COLO668 (cell line): ENCODE measurements around the gene GAS2L3.
"Not testable (repeated sequence)": the region's sequence is repeated elsewhere in the genome, so short reads cannot be mapped to it uniquely, and the experiment has no call there.

ENCODE experiments used
- DNase-seq: peaks from one replicate; lab custom pipeline; 2025; ENCODE audit not compliant: unreplicated experiment; lab: John Stamatoyannopoulos, UW

The GAS2L3 gene

GRCh38 chr12:100573292-100574186, at the start of gene GAS2L3:
GAS2L3 (plus strand) TSS chr12:100573684; CDS start chr12:100594905, 21,221 bp downstream.
- peak; percentile 97 for DNase-seq

DNA sequence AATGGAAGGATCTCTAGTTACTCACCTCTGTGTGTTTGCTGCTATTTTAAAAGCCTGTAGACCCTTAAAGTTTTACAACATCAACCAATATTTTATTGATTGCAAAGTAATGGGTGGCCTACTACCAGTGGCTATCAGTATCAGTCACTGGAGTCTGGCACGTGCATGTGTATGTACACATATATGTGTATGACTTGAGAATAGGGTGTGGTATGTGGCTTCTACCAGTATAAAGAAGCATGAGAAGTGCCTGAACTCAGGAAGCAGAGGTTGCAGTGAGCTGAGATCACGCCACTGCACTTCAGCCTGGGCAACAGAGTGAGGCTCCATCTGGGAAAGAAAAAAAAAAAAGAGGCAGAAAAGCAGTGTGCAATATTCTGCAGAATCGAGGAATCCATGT, 45.5 kb upstream of the GAS2L3 start:
- no peak for DNase-seq

DNA sequence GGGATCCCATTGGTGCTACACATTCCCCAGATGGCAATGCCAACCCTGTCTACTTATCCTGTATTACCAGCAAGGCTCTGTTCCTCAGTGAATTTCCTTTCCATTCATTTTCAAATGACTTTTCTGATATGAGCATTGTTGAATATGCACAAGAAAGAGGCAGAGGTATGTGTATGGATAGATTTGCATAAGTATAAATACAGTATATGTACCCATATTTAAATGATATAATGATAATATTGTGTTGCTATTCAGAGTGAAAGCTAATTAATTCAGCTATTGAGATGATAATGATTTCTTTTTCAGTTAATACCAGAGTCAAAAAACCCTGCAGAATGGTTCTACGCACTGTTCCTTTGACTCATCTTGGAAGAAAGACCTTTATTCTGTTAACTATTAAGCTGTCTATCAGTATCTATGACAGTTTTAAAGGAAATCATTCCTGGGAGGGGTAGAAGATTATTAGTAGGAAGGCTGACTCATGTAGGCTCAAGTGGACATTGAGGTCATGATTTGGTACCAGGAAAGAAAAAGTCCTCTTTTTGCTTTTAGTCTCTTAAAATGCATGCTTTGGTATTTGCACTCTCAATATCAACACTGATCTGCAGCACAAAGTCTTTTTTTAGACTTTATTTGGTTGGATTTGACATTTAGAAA, 44.9 kb upstream of the GAS2L3 start:
- no peak for DNase-seq

DNA sequence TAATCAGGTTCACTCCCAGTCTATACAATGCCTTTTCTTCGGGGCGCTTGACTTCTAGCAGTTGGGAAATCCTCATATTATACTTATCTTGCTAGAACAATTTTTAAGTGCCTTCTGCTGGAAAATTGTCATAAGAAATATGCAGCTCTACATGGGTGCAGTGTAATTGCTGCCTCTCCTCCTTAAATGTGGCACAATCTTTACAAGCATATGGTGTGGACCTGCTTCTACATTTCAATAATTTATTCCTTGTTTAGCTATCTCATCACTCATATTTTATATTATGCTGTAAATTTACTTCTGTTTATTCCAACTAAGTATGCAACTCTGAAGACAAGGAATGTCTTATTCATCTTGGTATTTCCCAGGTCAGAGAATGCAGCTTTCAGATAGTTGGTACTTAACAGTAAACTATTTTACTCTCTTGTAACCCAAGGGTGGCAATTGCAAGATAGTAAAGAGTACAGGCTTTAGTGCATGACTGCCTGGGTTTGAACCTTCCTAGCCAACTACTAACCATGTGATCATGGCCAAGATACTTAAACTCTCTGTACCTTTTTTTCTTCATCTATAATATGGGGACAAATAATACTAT, 43.6 kb upstream of the GAS2L3 start:
- DNase-seq = no peak

GRCh38 chr12:100533376-100533775, 40.1 kb upstream of the GAS2L3 start:
- no peak for DNase-seq

GRCh38 chr12:100534625-100535227, 38.8 kb upstream of the GAS2L3 start:
- no peak for DNase-seq

DNA sequence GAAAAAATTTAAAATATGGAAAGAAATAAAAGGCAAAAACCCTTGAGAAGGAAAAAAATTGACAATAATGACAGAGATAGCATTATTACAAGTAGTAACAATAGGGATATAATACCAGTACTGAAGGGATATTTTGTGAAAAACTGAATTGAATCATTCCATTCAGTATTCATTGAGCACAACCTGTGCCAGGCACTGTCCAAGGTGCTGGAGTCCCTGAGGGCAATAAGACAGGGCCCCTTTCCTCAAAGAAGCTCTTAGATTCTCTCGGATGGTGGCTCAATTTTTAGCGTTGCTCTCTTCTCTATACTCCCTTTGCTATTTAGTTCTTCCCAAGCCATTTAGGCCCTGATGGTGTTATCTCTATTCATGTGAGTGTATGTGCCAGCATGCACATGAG, 34.3 kb upstream of the GAS2L3 start:
- DNase-seq = no peak

GRCh38 chr12:100544165-100544564, 29.3 kb upstream of the GAS2L3 start:
- DNase-seq = no peak

- no peak for DNase-seq
Measured at GRCh38 chr12:100545092-100545491, 28.4 kb upstream of the GAS2L3 start.

- no peak for DNase-seq
Measured at GRCh38 chr12:100553936-100554335, 19.5 kb upstream of the GAS2L3 start.

DNA sequence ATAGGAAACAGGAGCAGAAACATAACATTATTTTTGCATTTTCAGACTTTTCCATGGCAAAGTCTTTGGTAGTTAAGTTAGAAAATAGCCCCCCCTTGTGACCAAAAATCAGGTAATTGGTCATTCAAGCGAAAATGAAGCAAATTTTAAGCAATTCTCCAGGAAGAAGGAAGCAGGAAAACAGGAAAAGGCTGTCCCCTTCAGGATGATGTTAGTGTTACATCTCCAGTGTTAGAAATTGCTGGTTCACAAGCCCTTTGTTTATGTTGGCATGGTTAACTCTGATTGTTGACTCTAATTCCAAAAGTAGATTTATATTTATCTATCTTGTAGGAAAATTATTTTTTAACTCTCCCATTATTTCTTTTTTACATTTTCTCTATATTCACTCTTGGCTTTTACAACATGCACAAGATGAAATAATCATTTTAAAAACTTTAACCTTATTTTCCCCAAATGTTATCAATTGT, 18.8 kb upstream of the GAS2L3 start:
- no peak for DNase-seq

- no peak for DNase-seq
Measured at GRCh38 chr12:100555722-100556121, 17.8 kb upstream of the GAS2L3 start.

GRCh38 chr12:100557357-100557756, 16.1 kb upstream of the GAS2L3 start:
- no peak for DNase-seq

GRCh38 chr12:100559261-100559660, 14.2 kb upstream of the GAS2L3 start:
- not testable (repeated sequence) for DNase-seq

DNA sequence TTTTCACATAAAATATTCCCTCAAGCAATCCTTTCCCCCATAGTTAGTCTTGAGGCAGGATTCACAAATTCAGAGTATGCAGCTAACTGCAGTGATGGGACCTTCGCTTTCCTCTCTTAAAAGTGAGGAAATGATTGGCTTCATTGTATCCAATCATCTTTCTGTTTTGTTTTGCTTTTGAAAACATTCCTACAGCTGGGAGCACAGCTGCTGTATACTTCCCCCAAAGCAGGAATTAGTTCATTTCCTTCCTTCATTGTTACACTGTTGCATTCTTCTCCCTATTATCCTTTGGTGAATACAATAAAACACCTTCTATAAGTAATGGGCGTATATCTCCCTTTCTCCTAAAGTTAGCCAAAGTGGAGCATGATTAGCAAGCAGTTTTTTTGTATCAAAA, 9.4 kb upstream of the GAS2L3 start:
- no peak for DNase-seq

DNA sequence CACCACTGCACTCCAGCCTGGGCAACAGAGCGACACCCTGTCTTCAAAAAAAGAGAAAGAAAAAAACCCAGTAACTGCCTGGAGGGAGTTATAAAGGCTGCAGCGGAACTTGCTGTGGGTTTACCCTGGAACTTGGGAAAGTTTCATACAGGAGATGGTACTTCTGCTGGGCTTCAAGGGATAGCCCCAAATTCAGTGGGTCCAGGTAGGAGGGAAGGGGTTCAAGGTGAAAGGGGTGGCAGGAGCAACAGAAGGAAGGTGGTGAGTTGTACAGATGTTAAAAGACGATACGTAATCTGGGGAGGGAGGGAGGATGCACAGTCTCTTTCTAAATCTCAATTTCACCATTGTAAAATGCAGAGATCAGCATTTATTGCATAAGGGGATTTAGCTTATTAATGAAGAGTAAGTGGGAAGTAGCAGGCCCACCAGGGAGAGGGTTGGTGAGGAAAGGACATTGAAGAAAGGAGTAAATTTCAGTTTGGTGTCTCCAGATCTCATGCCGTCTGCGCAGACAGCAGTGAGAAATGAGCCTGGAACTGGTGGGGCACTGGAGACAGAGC, 8.5 kb upstream of the GAS2L3 start:
- DNase-seq = no peak

GRCh38 chr12:100565987-100566545, 7.4 kb upstream of the GAS2L3 start:
- DNase-seq = no peak

- DNase-seq = no peak
Measured at GRCh38 chr12:100566887-100567637, 6.4 kb upstream of the GAS2L3 start.

- no peak for DNase-seq
Measured at GRCh38 chr12:100567945-100568344, 5.5 kb upstream of the GAS2L3 start.

DNA sequence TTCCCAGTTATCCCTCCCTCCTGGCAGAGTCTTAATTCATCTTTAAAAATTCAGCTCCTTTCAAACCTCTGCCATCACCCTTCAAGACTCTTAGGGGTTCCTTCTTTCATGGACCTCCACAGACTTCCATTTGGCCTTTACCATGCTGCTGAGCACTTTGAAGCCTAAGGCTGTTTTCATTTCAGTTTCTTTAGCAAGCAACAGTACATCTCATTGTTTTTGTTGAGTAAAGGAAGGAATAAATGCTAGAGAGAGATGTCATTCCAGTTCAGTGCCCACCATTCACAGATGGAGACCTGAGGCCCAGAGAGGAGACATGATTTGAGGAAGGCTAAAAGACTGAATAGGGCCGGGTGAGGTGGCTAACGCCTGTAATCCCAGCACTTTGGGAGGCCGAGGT, 1.3 kb upstream of the GAS2L3 start:
- no peak for DNase-seq
